Testis (tissue), 3 donors: ENCODE results near the gene FOXD2. TPM values are rescaled to one million over a fixed set of nuclear protein-coding genes. Genes with fewer than 3 reads are reported as not detected.
A peak's percentile ranks its signal among the peaks of the same experiment; 100 is the strongest.

ENCODE experiments used
- DNase-seq: peaks from one replicate; pipeline ENCODE4 v3.0.0-alpha.2; 2019
- H3K27ac ChIP-seq, 2 donors: fragments of 200-600 bp; sonication (generic); one replicate each; pipeline ENCODE4 v1.5.1; 2019
- H3K27me3 ChIP-seq: fragments of 200-600 bp; sonication (generic); one replicate; pipeline ENCODE4 v1.5.1; 2019
- H3K36me3 ChIP-seq: fragments of 200-600 bp; sonication (generic); one replicate; pipeline ENCODE4 v1.5.1; 2017; ENCODE audit warnings: low read depth; ENCODE audit errors: missing control alignments
- H3K4me1 ChIP-seq: fragments of 200-600 bp; sonication (generic); one replicate; pipeline ENCODE4 v1.5.1; 2019
- H3K4me3 ChIP-seq, 2 donors: fragments of 200-600 bp; sonication (generic); one replicate each; pipeline ENCODE4 v1.5.1; 2017 to 2019
- H3K9me3 ChIP-seq: fragments of 200-600 bp; sonication (generic); one replicate; pipeline ENCODE4 v1.5.1; 2017
- POLR2A ChIP-seq: fragments of 450-650 bp; IDR thresholded peaks from one replicate; pipeline ENCODE4 v1.6.1; 2017; ENCODE audit warnings: antibody characterized with exemption, mild to moderate bottlenecking, moderate library complexity
- WGBS, 2 donors: methylation state at CpG; one replicate each; pipeline ENCODE4 v1.1.5; 2018; 5-methylcytosine and 5-hydroxymethylcytosine counted together
- intact Hi-C: fragments of 100-400 bp; cut with DNase I; formaldehyde crosslinking; loops from one replicate; pipeline ENCODE4 v1.15.1; 2023; ENCODE audit warnings: low total_unique reads
- polyA plus RNA-seq: library from polyadenylated mRNA; stranded (reverse); fragments of 350-450 nt; fragmentation: Illumina TruSeq; extraction: RNeasy Lipid Tissue Mini Kit (QIAGEN cat#74804); gene quantifications from one replicate; pipeline ENCODE4 v1.2.3, GENCODE V29; 2014; ENCODE audit warnings: low read depth, low replicate concordance; ENCODE audit not compliant: insufficient read depth
- total RNA-seq, 2 donors: library from RNA; depleted of rRNA; stranded (reverse); fragments of >200 nt; gene quantifications; one replicate each; pipeline ENCODE4 v1.2.3, GENCODE V29; 2016
- TF ChIP-seq, protein P1 (sequence below), 3 experiments: fragments of 450-650 bp in 2 of 3; fragments of 200-600 bp in 1 of 3; sonication (generic) in 1 of 3; IDR thresholded peaks; one replicate each; pipeline ENCODE4 v1.5.1; 2016 to 2019; ENCODE audit warnings: antibody characterized with exemption in 3 of 3, mild to moderate bottlenecking in 2 of 3, moderate library complexity in 1 of 3

FOXD2 gene
- total and polyA plus RNA-seq, 3 donors from 2014 or later = 0.26 to 1.3 (median 0.99) TPM

DNA sequence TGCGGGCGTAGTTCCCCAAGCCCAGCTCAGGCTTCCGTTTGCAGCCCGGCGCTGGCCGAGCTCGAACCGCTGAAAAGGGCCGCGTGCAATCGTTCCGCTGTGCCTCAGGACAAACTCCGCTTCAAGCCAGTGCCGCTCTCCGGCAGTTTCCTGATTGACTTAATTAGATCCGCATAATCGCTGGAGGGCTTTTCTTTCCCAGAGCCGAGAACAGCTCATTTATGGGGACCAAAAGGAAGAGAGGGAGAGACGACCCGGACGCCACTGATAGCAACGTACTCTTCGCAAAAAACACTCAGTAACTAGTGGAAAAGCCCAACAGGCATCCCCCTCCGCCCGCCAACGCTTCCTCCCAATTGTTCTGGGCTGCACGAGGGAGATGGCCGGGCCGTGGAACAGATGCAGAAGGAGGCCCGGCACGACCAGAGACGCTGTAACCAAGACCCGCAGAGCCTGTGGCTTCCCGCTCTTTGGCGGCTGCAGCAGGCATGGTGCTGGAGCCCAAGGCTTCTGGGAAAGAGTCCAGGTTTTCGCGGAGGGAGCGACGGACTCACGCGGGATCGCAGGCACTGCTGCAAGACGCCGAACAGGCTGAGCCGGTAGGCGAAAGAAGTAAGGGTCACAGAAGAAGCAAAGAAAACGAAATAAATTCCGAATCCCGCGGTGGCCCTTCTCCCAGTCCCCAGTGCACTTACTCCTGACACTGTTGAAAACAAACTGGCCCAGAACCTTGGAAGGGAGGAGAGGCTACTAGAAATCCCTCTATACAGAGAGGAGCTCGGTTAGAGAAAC is 3.6 kb upstream of the FOXD2 start:
- Histone ChIP-seq H3K36me3 (no peaks in the 10 kb centered on the region), H3K4me1 (peaks cover 19% of the 10 kb centered on the region), H3K9me3 (no peaks in the 10 kb centered on the region), H3K4me3 (peak overlapping the region in 1 of 2 donors; percentile 34), H3K27me3 (no peaks in the 10 kb centered on the region), H3K27ac (no peak overlapping the region)
- DNase-seq = peak; percentile 78
- WGBS, 2 donors = 5 to 17% methylated on average over 49 to 51 of the region's 51 CpGs
- no peak for TF ChIP-seq POLR2A
- intact Hi-C loops = no loop called here

DNA sequence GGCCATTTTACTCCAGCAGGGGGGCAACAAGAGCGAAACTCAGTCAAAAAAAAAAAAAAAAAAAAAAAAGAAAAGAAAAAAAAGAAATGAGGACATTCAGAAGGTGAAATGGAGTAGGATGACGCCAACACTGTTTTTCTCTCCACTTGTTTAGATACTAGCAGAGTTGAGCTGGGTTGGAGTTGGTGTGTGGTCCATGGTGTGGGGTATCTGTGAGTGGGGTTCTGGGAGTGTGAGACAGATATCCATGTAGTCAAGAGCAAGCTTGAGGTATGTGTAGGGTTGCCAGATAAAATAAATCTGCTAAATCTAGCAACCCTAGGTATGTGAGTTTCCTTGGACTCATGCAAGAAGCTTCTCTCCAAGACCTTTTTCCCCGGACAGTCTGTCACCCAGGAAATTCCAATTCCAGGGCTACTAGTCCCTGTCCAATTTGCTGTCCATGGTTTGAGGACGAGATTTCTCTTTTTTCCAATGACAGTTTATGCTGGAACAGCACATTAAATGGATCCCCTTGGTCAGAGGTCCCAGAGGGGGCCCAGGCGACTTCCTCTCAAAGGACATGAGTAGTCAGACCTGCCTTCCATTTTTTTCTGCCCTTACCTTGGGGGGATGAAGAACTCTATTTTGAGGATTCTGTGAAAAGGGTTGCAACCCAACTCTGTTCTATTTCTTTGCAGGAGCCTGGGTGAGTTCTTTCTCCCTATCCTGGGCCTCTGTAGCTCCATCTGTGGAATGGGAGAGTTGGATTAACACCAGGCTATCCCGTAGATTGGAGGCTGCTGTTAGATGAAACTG is 2.1 kb upstream of the FOXD2 start:
- Histone ChIP-seq H3K9me3 (no peaks in the 10 kb centered on the region), H3K4me3 (no peak overlapping the region), H3K27ac (no peak overlapping the region), H3K27me3 (no peaks in the 10 kb centered on the region), H3K4me1 (peaks cover 19% of the 10 kb centered on the region), H3K36me3 (no peaks in the 10 kb centered on the region)
- no peak for TF ChIP-seq POLR2A
- TF ChIP-seq, protein P1, sequence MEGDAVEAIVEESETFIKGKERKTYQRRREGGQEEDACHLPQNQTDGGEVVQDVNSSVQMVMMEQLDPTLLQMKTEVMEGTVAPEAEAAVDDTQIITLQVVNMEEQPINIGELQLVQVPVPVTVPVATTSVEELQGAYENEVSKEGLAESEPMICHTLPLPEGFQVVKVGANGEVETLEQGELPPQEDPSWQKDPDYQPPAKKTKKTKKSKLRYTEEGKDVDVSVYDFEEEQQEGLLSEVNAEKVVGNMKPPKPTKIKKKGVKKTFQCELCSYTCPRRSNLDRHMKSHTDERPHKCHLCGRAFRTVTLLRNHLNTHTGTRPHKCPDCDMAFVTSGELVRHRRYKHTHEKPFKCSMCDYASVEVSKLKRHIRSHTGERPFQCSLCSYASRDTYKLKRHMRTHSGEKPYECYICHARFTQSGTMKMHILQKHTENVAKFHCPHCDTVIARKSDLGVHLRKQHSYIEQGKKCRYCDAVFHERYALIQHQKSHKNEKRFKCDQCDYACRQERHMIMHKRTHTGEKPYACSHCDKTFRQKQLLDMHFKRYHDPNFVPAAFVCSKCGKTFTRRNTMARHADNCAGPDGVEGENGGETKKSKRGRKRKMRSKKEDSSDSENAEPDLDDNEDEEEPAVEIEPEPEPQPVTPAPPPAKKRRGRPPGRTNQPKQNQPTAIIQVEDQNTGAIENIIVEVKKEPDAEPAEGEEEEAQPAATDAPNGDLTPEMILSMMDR (IDR thresholded peaks at IDR 0.05) = no peak
- intact Hi-C loops = loop anchor here (5.0 kb wide), 1 partner anchor 272 kb away; no protein-coding TSS in a partner anchor
- DNase-seq = no peak
- 31 to 73% methylated on average over 5 to 6 of the region's 6 CpGs for WGBS, 2 donors

DNA sequence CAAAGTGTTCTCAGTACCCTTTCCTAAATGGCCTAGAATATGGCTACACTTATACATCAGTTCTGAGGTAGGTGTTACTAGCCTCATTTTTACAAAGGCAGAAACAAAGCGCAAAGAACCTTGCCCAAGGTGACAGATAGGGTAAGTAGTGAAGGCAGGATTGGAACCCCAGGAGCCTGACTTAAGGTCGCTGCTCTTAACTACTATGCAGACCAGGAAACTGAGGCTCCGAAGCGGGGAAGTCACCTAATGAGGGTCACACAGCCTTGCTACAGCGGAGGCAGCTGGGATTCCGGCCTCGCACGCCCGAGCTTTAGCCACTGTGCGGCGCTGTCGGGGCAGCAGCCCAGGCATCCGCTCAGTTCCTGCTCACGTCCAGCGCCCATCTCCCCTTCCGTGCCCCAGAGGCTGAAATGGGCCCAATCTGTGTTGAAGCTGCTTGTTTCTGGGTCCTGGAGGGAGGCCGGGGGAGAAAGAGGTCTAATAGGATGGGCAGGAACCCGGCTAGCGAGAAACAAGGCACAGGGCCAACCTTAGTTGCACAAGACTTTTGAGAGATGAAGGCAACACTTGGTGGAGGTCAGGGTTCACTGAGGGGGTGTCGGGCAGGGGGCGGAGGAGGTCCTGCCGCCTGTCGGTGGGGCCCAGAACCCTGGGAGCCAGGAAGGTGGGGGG is 1.4 kb upstream of the FOXD2 start:
- H3K27me3 ChIP-seq = no peaks in the 10 kb centered on the region
- intact Hi-C loops = loop anchor here (5.0 kb wide), 1 partner anchor 271 kb away; no protein-coding TSS in a partner anchor
- 2 to 5% methylated on average over 19 to 22 of the region's 23 CpGs for WGBS, 2 donors

DNA sequence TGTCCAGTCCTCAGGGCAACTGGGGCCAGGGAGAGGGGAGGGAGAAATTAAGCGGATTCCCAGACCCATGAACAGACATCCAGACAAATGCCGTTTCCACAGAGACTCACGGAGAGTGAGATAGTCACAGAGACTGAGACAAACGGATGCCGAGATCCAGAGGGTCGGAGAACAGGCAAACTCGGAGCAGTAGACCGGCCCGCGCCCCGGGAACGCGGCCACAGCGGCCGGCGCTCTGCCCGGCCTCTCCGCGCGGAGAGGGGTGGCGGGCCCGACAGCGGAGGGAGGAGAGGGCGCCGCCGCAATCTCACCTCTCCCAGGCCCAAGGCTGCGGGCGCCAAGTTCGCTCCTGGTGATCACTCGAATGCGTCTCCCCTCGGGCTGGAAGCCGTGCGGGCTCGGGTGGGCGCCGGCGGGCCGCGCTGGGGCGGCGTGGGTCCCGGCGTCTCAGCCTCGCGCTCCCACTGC is 831 bp upstream of the FOXD2 start:
- no peak for DNase-seq
- intact Hi-C loops = loop anchor here (5.0 kb wide), 1 partner anchor 270 kb away; no protein-coding TSS in a partner anchor
- H3K27me3 ChIP-seq = no peaks in the 10 kb centered on the region
- peak overlapping the region in 1 of 2 donors; percentile 82 for H3K27ac ChIP-seq
- no peaks in the 10 kb centered on the region for H3K9me3 ChIP-seq
- peaks cover 19% of the 10 kb centered on the region for H3K4me1 ChIP-seq
- H3K36me3 ChIP-seq = no peaks in the 10 kb centered on the region
- WGBS, 2 donors = 0 to 2% methylated on average over 7 to 32 of the region's 46 CpGs
- peak overlapping the region; percentile 65 for H3K4me3 ChIP-seq
- TF ChIP-seq POLR2A = no peak
- TF ChIP-seq, protein P1 (IDR thresholded peaks at IDR 0.05) = no peak

More for the DNA sequence above, 1.4 kb upstream of the FOXD2 start:
- no peak for TF ChIP-seq POLR2A
- TF ChIP-seq, protein P1 (IDR thresholded peaks at IDR 0.05) = peak; percentile 60 to 76 (median 68)
- Histone ChIP-seq H3K4me1 (peaks cover 19% of the 10 kb centered on the region), H3K36me3 (no peaks in the 10 kb centered on the region), H3K9me3 (no peaks in the 10 kb centered on the region), H3K4me3 (peak overlapping the region; percentile 65), H3K27ac (peak overlapping the region in 1 of 2 donors; percentile 82)
- peak; percentile 85 for DNase-seq
